SH-SY5Y (cell line): ENCODE data around the gene RPS6KA2.

Source experiments
- GATA2 ChIP-seq: IDR thresholded peaks from 2 replicates; pipeline ENCODE4 v1.6.1; 2011; ENCODE audit warnings: mild to moderate bottlenecking, low read depth, low read length
- GATA3 ChIP-seq: IDR thresholded peaks from 2 replicates; pipeline ENCODE4 v1.6.1; 2011; ENCODE audit warnings: low read depth, mild to moderate bottlenecking, low read length, moderate library complexity

DNA sequence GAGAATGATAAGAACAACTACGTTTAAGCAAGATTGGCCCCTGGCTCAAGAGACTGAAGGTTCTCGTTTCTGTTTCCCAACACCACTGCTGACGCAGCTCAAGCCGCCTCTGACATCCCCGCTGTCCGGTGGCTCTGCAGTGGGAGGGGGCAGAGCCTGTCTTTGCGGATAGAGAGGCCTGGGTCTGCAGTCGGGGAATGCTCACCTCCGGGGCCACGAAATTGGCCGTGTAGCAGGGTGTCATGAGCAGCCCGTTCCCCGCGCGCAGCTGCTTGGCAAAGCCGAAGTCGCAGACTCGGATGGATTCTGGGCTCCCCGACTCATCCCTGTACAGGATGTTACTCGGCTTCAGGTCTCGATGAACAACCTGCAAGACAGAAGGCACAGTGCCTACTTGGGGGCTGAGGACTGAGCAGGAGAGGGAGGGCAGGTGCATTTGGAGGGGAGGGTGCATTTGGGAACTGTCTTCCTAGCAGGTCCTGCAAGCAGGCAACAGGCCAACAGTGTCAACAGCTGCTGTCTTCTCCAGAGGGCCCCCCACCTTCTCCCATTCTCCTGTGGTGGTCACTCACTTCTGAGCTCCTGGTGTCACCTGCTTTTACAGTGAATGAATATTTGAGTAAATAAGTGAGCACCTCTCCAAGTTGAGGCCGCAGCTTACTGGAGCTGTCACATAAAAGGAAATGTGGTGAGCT lies 203.9 kb downstream of the RPS6KA2 start:
- TF ChIP-seq GATA2 (no peak), GATA3 (no peak)
